C4-2B (cell line): ENCODE measurements around the gene GRB10.

Experiments used
- CTCF ChIP-seq: fragments of 450-650 bp; conservative IDR thresholded peaks from 2 replicates; pipeline ENCODE4 v1.5.1; 2017; ENCODE audit warnings: mild to moderate bottlenecking
- ZFX ChIP-seq: fragments of 450-650 bp; IDR thresholded peaks from 2 replicates; pipeline ENCODE4 v1.6.1; 2017

DNA sequence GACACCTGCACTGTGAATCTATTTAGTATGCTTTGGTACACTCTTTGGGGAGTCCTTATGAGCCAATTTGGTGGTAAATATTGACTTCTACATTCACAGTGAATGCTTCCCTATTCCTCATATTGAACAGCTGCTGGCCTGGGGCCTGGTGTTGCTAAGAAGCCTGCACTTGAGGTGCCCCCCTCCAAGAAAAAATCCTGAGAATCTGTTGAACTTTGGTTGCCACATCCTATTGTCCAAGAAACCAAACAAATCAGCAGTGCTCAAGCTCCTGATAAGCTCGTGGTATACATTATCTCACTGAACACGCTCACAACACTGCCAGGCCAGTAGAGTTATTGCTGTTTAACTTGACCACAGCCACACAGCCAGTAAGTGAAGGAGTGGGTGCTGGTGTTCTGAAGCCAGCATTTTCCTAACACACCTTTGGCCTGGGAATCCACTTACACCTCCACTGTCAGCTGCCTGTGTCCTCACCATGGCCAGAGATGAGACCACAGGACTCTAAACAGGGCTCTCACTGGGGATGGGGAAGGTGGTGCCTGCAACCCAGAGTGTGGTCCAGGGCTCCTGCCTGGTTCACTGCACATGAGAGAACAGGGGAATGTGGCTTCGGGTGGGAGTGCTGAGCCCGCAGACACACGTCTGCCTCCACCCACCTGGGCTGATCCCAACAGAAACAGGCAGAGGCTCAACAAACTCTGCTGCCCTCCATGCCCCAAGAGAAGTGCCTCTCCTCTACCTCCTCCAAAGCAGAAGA, 224.2 kb downstream of the GRB10 start:
- TF ChIP-seq CTCF (no peak), ZFX (no peak)
